GM19043 (cell line): ENCODE measurements around the gene RCBTB1.

ENCODE experiments used
- ATAC-seq: cut with Tn5 transposase; IDR thresholded peaks from one replicate; pipeline ENCODE4 v1.9.1; 2021; ENCODE audit warnings: low read depth; ENCODE audit not compliant: unreplicated experiment

RCBTB1 gene

GRCh38 chr13:49561062-49561410, 24.3 kb downstream of the RCBTB1 start:
- no peak for ATAC-seq

GRCh38 chr13:49560270-49561061, 24.9 kb downstream of the RCBTB1 start:
- peak; percentile 78 for ATAC-seq

- ATAC-seq = no peak
Measured at GRCh38 chr13:49559006-49559405, 26.4 kb downstream of the RCBTB1 start.

GRCh38 chr13:49554387-49554786, 31.0 kb downstream of the RCBTB1 start:
- ATAC-seq = no peak

GRCh38 chr13:49553888-49554287, 31.5 kb downstream of the RCBTB1 start:
- ATAC-seq = no peak

- no peak for ATAC-seq
Measured at GRCh38 chr13:49550942-49551644, 34.3 kb downstream of the RCBTB1 start.

GRCh38 chr13:49549289-49549688, 36.1 kb downstream of the RCBTB1 start:
- no peak for ATAC-seq

- no peak for ATAC-seq
Measured at GRCh38 chr13:49546561-49546960, 38.8 kb downstream of the RCBTB1 start.

- no peak for ATAC-seq
Measured at GRCh38 chr13:49545661-49546060, 39.7 kb downstream of the RCBTB1 start.

- no peak for ATAC-seq
Measured at GRCh38 chr13:49543656-49544055, 41.7 kb downstream of the RCBTB1 start.

- ATAC-seq = no peak
Measured at GRCh38 chr13:49540552-49540951, 44.8 kb downstream of the RCBTB1 start.

- no peak for ATAC-seq
Measured at GRCh38 chr13:49539746-49540145, 45.6 kb downstream of the RCBTB1 start.

GRCh38 chr13:49539313-49539712, 46.0 kb downstream of the RCBTB1 start:
- ATAC-seq = no peak

- ATAC-seq = no peak
Measured at GRCh38 chr13:49538404-49538803, 47.0 kb downstream of the RCBTB1 start.

GRCh38 chr13:49536144-49536873, 49.0 kb downstream of the RCBTB1 start:
- peak; percentile 55 for ATAC-seq

GRCh38 chr13:49533591-49534269, 51.6 kb downstream of the RCBTB1 start:
- ATAC-seq = no peak

GRCh38 chr13:49533011-49533410, 52.3 kb downstream of the RCBTB1 start:
- ATAC-seq = no peak

- no peak for ATAC-seq
Measured at GRCh38 chr13:49532593-49532992, 52.8 kb downstream of the RCBTB1 start.

GRCh38 chr13:49530457-49530856, 54.9 kb downstream of the RCBTB1 start:
- ATAC-seq = peak; percentile 70

- no peak for ATAC-seq
Measured at GRCh38 chr13:49528161-49528560, 57.2 kb downstream of the RCBTB1 start.

- no peak for ATAC-seq
Measured at GRCh38 chr13:49527123-49527522, 58.2 kb downstream of the RCBTB1 start.
